ENCODE results near the gene NKX1-1.

Gene NKX1-1

DNA sequence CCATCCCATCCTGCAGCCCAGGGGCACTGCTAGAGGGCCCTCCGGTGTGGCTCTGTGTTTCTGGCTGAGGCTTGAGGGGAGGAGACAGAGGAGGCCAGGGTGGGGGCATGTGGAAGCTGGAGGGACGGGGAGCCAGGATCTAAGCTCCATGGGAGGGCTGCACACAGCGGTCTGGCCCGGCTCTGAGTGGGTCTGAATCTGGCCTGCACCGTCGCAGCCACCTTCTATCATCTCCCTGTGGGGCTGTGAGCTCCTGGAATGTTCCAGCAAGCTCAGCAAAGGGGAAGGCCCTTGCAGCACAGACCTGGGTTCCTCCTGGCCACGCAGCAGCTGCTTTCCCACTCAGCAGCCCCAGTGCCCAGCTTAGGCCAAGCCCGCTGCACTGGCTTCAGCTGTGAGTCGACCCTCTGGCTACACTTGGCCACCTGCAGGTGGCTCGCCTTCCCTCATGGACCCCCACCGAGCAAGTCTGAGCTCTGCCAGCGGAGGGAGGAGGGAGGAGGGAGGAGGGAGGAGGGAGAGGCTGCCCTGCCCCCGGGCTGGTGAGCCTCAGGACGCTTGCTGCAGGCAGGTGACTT, 5.3 kb downstream of the NKX1-1 start:
- no peaks in the 10 kb centered on the region for H3K27me3 ChIP-seq (replicated peaks; ENCODE audit: control insufficient read depth, insufficient read depth, low read length)
- H3K36me3 ChIP-seq (ENCODE audit: control insufficient read depth, insufficient read depth, low read length): no peaks in the 10 kb centered on the region
- no peak for DNase-seq (ENCODE audit: extremely low read depth, insufficient read length)
- TF ChIP-seq, protein P1, sequence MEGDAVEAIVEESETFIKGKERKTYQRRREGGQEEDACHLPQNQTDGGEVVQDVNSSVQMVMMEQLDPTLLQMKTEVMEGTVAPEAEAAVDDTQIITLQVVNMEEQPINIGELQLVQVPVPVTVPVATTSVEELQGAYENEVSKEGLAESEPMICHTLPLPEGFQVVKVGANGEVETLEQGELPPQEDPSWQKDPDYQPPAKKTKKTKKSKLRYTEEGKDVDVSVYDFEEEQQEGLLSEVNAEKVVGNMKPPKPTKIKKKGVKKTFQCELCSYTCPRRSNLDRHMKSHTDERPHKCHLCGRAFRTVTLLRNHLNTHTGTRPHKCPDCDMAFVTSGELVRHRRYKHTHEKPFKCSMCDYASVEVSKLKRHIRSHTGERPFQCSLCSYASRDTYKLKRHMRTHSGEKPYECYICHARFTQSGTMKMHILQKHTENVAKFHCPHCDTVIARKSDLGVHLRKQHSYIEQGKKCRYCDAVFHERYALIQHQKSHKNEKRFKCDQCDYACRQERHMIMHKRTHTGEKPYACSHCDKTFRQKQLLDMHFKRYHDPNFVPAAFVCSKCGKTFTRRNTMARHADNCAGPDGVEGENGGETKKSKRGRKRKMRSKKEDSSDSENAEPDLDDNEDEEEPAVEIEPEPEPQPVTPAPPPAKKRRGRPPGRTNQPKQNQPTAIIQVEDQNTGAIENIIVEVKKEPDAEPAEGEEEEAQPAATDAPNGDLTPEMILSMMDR (IDR thresholded peaks at IDR 0.05; ENCODE audit: insufficient read depth, low read length, poor library complexity, severe bottlenecking): no peak
- no peak overlapping the region for H3K4me3 ChIP-seq (replicated peaks; ENCODE audit: low read depth, low read length)

DNA sequence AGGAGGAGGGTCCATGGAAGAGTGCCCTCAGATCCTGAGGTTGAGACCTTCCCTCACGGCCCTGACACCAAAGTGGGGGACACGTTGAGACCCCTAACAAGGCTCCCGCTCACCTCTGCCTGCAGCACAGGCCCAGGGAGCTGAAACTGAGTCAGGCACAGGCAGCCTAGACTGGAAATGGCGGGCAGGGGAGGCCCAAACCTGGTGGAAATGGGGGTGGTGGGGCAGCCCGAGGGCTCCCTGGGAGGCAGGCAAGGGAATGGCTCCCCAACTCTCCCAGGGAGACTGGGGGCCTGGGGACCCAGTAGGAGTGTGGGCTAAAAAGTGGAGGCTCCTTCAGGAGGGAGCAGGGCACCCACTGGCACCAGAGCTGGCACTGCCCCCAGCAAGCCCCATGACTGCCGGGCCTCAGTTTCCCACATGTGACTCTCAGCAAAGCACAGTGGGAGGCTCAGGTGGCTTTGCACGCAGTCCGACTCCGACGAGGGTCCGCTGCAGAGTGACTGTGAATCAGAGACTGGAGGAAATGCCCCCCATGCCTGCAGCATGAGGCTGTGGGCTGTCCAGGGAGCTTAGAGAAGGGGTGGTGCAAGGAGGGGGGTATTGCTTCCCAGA, 5.9 kb downstream of the NKX1-1 start:
- TF ChIP-seq, protein P1 (IDR thresholded peaks at IDR 0.05; ENCODE audit: insufficient read depth, low read length, poor library complexity, severe bottlenecking): no peak
- no peak for DNase-seq (ENCODE audit: extremely low read depth, insufficient read length)
- H3K4me3 ChIP-seq (replicated peaks; ENCODE audit: low read depth, low read length): no peak overlapping the region
- H3K36me3 ChIP-seq (ENCODE audit: control insufficient read depth, insufficient read depth, low read length): no peaks in the 10 kb centered on the region
- no peaks in the 10 kb centered on the region for H3K27me3 ChIP-seq (replicated peaks; ENCODE audit: control insufficient read depth, insufficient read depth, low read length)

DNA sequence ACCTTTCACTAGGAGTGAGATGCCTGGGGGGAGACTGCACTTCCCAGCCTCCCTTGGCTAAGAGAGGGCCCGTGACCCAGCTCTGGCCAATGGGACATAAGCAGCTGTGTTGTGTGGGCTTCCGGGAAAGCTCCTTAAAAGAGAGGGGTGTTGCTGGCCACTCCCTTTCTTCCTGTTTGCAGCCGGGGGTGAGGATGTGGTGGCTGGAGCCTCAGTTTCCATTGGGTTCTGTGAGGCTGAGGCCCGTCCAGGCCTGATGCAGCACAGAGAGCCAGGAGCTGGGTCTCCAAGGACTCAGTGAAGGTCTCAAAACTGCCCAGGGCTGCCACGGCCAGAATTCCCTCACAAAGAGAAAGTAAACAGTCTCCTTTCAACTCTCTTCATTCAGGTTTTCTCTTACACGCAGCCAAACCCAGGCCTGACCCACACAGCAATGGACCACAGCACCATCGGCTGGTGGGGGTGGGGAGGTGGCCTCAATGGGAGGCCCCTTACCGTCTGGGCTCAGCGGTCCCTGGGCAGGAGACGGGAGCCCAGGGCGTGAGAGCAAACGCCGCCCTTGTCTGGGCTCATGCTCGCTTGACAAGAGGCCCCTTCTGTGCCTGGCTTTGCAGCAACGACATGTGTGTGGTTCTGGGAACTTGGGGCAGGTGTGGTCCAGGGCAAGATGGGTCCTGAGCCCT, 6.6 kb downstream of the NKX1-1 start:
- H3K27me3 ChIP-seq (replicated peaks; ENCODE audit: control insufficient read depth, insufficient read depth, low read length): no peaks in the 10 kb centered on the region
- TF ChIP-seq, protein P1 (IDR thresholded peaks at IDR 0.05; ENCODE audit: insufficient read depth, low read length, poor library complexity, severe bottlenecking): no peak
- H3K4me3 ChIP-seq (replicated peaks; ENCODE audit: low read depth, low read length): no peak overlapping the region
- DNase-seq (ENCODE audit: extremely low read depth, insufficient read length): no peak
- no peaks in the 10 kb centered on the region for H3K36me3 ChIP-seq (ENCODE audit: control insufficient read depth, insufficient read depth, low read length)

DNA sequence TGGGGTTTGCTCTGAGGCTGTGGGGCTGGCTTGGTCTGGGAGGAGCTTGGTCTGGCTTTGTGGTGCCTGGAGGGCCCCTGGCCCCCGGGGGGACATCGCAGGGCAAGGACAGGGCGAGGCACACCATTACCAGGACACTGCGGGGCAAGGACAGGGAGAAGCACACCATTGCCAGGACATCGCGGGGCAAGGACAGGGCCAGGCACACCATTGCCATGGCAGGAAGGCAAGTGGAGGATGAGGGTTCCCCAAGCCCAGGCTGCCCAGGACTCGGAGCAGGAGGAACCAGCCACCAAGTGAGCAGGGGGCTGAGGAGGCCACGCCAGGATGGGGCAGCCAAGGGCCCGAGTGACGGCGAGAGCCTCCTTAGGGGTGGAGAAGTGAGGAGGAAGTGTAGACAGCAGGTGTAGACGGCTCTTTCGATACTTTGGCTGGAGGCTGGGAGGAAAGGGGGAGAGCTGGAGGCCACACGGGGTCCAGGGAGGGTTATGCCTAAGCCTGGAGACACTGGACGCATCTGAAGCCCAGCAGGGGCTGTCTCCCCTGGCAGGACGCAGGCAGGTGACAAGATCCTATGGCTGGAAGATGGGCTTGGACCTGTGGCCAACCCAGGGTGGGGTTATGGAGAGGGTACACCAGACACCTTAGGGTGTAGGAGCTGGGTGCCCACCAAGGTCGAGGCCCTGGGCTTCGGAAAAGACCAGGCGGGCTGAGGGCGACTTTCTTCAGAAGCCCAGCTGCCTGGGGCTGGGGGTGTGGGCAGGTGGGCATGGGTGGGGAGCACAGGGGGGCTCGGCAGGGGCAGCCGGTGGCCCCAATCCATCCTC, 7.3 kb downstream of the NKX1-1 start:
- H3K4me3 ChIP-seq (replicated peaks; ENCODE audit: low read depth, low read length): no peak overlapping the region
- TF ChIP-seq, protein P1 (IDR thresholded peaks at IDR 0.05; ENCODE audit: insufficient read depth, low read length, poor library complexity, severe bottlenecking): no peak
- H3K27me3 ChIP-seq (replicated peaks; ENCODE audit: control insufficient read depth, insufficient read depth, low read length): no peaks in the 10 kb centered on the region
- DNase-seq (ENCODE audit: extremely low read depth, insufficient read length): peak; percentile 0
- H3K36me3 ChIP-seq (ENCODE audit: control insufficient read depth, insufficient read depth, low read length): peaks cover 1% of the 10 kb centered on the region; the same call in 1 of the 2 replicates

DNA sequence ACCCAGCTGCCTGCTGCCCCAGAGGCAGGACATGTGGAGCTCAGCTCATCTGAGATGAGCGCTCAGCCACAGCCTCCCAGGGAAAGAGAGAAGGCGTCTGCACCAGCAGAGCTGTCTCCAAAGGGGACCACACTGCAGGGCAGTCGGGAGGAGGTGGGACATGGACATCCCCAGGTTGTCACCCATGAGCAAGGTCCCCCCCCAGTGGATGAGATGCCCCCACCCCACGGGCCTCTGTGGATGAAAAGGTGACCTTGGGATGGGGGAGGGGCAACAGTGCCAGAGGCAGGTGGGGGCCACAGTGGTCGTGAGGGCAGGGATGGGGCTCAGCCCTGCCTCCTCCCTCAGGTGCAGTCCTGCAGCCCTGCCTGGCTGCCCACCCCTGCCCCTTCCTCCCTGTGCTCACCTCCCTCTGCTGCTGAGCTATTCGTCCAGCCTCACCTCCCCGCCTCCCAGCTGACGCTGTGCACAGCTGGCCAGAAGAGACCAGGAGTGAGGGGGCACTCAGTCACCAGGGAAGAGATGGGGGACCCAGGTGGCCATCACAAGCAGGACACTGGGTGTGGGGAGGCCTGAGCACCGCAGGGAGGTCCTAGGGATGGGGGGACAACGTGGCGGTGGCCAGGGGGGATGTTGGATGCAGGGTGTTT, 9.3 kb downstream of the NKX1-1 start:
- no peak for DNase-seq (ENCODE audit: extremely low read depth, insufficient read length)
- Histone ChIP-seq H3K36me3 (ENCODE audit: control insufficient read depth, insufficient read depth, low read length) (peaks cover 3% of the 10 kb centered on the region), H3K4me3 (replicated peaks; ENCODE audit: low read depth, low read length) (no peak overlapping the region), H3K27me3 (replicated peaks; ENCODE audit: control insufficient read depth, insufficient read depth, low read length) (no peaks in the 10 kb centered on the region)
- TF ChIP-seq, protein P1 (IDR thresholded peaks at IDR 0.05; ENCODE audit: insufficient read depth, low read length, poor library complexity, severe bottlenecking): no peak

All from GM06990 (cell line).